Measurements from ENCODE around the gene MAP7D1.
"Not testable (repeated sequence)": the region's sequence is repeated elsewhere in the genome, so short reads cannot be mapped to it uniquely, and the experiment has no call there.

Gene MAP7D1

GRCh38 chr1:36198641-36199040 is 42.7 kb downstream of the MAP7D1 start:
- DNase-seq: no peak

DNA sequence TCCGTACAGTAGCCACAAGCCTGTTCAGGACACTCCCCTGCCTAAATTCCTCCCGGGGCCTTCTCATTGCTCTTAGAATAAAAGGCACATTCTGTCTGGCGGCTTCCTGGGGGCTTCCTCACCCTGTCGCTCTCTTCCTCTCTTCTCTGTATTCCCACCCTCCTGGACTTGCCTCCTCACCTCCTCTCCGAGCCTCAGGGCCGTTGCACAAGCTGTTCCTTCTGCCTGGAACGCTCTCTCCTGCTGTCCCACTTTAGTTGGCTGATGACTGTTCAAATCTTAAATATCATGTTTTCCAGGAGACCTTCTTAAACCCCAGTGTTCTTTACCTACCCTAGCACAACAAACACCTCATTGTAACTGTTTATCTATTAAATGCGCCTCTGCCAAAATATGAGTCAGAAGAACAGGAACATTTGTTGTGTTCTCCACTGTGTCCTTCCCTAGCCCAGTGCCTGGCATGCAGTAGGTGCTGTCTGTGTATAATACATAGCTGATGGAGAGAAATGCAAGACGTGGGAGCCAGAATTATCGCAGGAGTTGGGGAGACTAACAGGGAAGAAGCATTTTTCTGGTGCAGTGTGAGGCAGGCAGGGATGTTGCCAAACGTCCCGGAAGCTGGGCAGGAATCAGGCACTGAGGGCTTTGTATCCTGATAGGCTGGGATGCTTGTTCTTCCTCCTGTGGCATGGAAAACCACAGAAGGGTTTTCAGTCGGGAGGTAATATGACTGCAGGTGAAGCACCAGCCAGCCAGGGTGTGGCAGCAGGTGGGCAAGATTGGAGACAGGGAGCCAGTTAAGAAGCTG is 44.2 kb downstream of the MAP7D1 start:
- DNase-seq: peak in 3 of 56 donors; percentile 9 to 28 (median 27)

GRCh38 chr1:36203027-36203553 is 47.1 kb downstream of the MAP7D1 start:
- no peak for DNase-seq

- DNase-seq: peak in 45 of 56 donors; percentile 14 to 76 (median 43)
Observed at GRCh38 chr1:36203554-36204346, 47.8 kb downstream of the MAP7D1 start.

GRCh38 chr1:36204347-36204909 is 48.5 kb downstream of the MAP7D1 start:
- DNase-seq: peak in 5 of 56 donors; percentile 5 to 48 (median 42)

DNA sequence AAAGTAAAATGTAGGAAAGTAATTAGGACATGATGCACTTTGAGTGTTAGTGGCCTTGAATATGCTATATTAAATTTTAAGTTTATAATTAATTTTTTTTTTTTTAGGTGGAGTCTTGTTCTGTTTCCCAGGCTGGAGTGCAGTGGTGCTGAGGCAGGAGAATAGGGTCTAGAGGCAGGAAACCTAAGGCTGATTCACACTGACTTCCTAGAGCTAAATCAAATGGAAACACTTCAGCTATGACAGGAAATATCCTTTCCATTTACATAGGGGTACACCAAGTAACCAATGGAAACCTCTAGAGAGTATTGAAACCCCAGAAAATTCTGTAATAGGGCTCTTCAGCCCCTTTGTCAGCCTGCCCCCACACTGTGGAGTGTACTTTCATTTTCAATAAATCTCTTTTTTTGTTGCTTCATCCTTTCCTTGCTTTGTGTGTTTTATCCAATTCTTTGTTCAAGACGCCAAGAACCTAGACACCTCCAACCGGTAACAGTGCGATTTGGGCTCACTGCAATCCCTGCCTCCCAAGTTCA is 50.4 kb downstream of the MAP7D1 start:
- DNase-seq: no peak

- DNase-seq: peak in 29 of 56 donors; percentile 2 to 67 (median 22)
Observed at GRCh38 chr1:36207339-36207738, 51.4 kb downstream of the MAP7D1 start.

- DNase-seq: no peak
Observed at GRCh38 chr1:36208978-36209703, 53.2 kb downstream of the MAP7D1 start.

GRCh38 chr1:36211307-36211706 is 55.3 kb downstream of the MAP7D1 start:
- no peak for DNase-seq

GRCh38 chr1:36211841-36212240 is 55.9 kb downstream of the MAP7D1 start:
- no peak for DNase-seq

GRCh38 chr1:36212782-36213181 is 56.8 kb downstream of the MAP7D1 start:
- no peak for DNase-seq

DNA sequence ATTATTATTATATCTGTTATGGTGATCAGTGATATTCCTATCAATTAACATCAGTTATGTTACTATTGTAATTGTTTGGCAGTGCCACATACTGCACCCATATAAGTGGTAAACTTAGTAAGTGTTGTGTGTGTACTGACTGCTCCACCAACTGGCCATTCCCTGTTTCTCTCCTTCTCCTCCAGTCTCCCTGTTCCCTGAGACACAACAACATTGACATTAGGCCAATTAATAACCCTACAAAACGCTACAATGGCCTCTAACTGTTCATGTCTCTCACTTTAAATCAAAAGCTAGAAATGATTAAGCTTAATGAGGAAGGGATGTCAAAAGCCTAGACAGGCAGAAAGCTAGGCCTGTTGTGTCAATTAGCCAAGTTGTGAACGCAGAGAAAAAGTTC is 61.7 kb downstream of the MAP7D1 start:
- peak in 12 of 56 donors; percentile 7 to 41 (median 18) for DNase-seq

- DNase-seq: not testable (repeated sequence)
Observed at GRCh38 chr1:36221901-36222300, 65.9 kb downstream of the MAP7D1 start.

GRCh38 chr1:36222481-36223380 is 66.8 kb downstream of the MAP7D1 start:
- no peak for DNase-seq

DNA sequence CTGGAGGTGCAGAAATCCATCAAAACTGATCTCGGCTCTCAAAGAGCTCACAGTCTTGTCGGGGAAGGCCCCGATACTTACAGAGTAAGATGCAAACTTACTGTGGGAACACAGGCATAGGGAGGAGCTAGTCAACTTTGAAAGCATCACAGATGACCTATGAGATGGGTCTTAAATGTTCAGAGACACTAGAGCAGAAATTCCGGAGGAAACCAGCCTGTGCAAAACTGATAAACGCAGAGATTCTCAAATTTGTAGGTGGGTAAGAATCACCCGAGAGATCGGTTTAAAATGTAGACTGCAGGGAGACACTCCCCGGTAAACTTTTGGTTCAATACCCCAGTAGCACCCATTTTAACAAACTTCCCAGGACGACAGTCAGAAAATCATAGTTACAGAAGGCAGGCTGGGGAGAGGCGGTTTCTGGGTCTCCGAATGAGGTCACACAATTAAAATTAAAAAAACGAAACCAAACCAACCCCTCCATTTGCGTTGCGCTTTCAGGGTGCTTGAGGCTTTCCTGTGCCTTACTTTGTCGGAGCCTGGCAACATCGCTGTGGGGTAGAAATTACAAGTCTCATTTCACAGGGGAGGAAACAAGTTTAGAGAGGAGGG is 67.5 kb downstream of the MAP7D1 start:
- DNase-seq: peak in 1 of 56 donors; percentile 35

- peak; percentile 92 to 100 (median 99) for DNase-seq
Observed at GRCh38 chr1:36223996-36224536, 68.1 kb downstream of the MAP7D1 start, which contains the start of gene THRAP3. Gene THRAP3, plus strand, starts transcription at chr1:36224443. Its CDS starts 58,121 bp downstream, at chr1:36282564.

- DNase-seq: peak in 14 of 56 donors; percentile 60 to 94 (median 79)
Observed at GRCh38 chr1:36224537-36225282, 68.8 kb downstream of the MAP7D1 start.
